ENCODE data around the gene CHMP6. TPM values are rescaled to one million over a fixed set of nuclear protein-coding genes. Genes with fewer than 3 reads are reported as not detected.
A peak's percentile ranks its signal among the peaks of the same experiment; 100 is the strongest.

CHMP6 gene
- polyA plus RNA-seq, 3 donors, result 20.3 to 44.8 (median 44.1) TPM

- peaks cover 57% of the 10 kb centered on the region for H3K4me1 Mint-ChIP-seq
Measured at GRCh38 chr17:81006891-81007290, 15.2 kb downstream of the CHMP6 start.

GRCh38 chr17:81008140-81008539 lies 16.5 kb downstream of the CHMP6 start:
- no peaks in the 10 kb centered on the region for H3K79me2 ChIP-seq (ENCODE audit: insufficient read depth, low read length)
- TF ChIP-seq CTCF (IDR thresholded peaks at IDR 0.05), result no peak
- WGBS (ENCODE audit: insufficient coverage), result 94% methylated on average over 11 of the region's 11 CpGs

More at GRCh38 chr17:81006891-81007290, 15.2 kb downstream of the CHMP6 start:
- WGBS (ENCODE audit: insufficient coverage), result 72% methylated on average over 3 of the region's 10 CpGs
- H3K36me3 Mint-ChIP-seq, result peaks cover 0 to 7% of the 10 kb centered on the region in 2 donors
- H3K27me3 Mint-ChIP-seq (ENCODE audit: low read depth in 3 of 3), result peaks cover 41 to 46% (median 45%) of the 10 kb centered on the region in 3 donors
- Histone ChIP-seq H3K27ac (ENCODE audit: low read depth in 1 of 2, low read length in 2 of 2) (no peak overlapping the region), H4K20me1 (ENCODE audit: insufficient read depth, low read length) (no peaks in the 10 kb centered on the region), H3K4me1 (ENCODE audit: control insufficient read depth in 1 of 2, insufficient read depth in 2 of 2, low read length in 2 of 2) (peaks cover 38 to 54% of the 10 kb centered on the region in 2 donors), H3K27me3 (ENCODE audit: control insufficient read depth in 2 of 2, insufficient read depth in 2 of 2, low read length in 2 of 2) (peaks cover 15 to 37% of the 10 kb centered on the region in 2 donors), H3K79me2 (ENCODE audit: insufficient read depth, low read length) (no peaks in the 10 kb centered on the region), H2AFZ (ENCODE audit: insufficient read depth, low read depth, low read length, poor library complexity, severe bottlenecking) (no peak overlapping the region), H3K9me3 (replicated peaks in 1 of 2; ENCODE audit: control insufficient read depth in 1 of 2, insufficient read depth in 1 of 2, low read length in 2 of 2) (peaks cover 6 to 8% of the 10 kb centered on the region in 2 donors), H3K9ac (ENCODE audit: insufficient read depth, low read length, poor library complexity, severe bottlenecking) (no peak overlapping the region), H3K36me3 (replicated peaks in 1 of 2; ENCODE audit: control insufficient read depth in 1 of 2, insufficient read depth in 2 of 2, low read length in 2 of 2) (no peaks in the 10 kb centered on the region), H3K4me3 (replicated peaks in 1 of 3; ENCODE audit: low read depth in 2 of 3, low read length in 3 of 3) (no peak overlapping the region), H3K4me2 (replicated peaks; ENCODE audit: extremely low read depth, low read length, poor library complexity, severe bottlenecking) (no peak overlapping the region)
- no peak for TF ChIP-seq CTCF (IDR thresholded peaks at IDR 0.05)
- peaks cover 7 to 29% (median 19%) of the 10 kb centered on the region in 7 donors for H3K9me3 Mint-ChIP-seq
- peak overlapping the region in 1 of 7 donors; percentile 42 for H3K27ac Mint-ChIP-seq
- peak overlapping the region in 1 of 2 donors; percentile 68 for H3K4me3 Mint-ChIP-seq
- intact Hi-C loops (cut with micrococcal nuclease), result no loop called here
- DNase-seq, result no peak

More at GRCh38 chr17:81008140-81008539, 16.5 kb downstream of the CHMP6 start:
- no peak for DNase-seq
- Histone ChIP-seq H3K4me2 (replicated peaks; ENCODE audit: extremely low read depth, low read length, poor library complexity, severe bottlenecking) (no peak overlapping the region), H3K4me3 (replicated peaks in 1 of 3; ENCODE audit: low read depth in 2 of 3, low read length in 3 of 3) (no peak overlapping the region), H3K4me1 (ENCODE audit: control insufficient read depth in 1 of 2, insufficient read depth in 2 of 2, low read length in 2 of 2) (peaks cover 38 to 50% of the 10 kb centered on the region in 2 donors), H3K27me3 (ENCODE audit: control insufficient read depth in 2 of 2, insufficient read depth in 2 of 2, low read length in 2 of 2) (peaks cover 10 to 25% of the 10 kb centered on the region in 2 donors), H3K9me3 (replicated peaks in 1 of 2; ENCODE audit: control insufficient read depth in 1 of 2, insufficient read depth in 1 of 2, low read length in 2 of 2) (peaks cover 6 to 8% of the 10 kb centered on the region in 2 donors), H3K36me3 (replicated peaks in 1 of 2; ENCODE audit: control insufficient read depth in 1 of 2, insufficient read depth in 2 of 2, low read length in 2 of 2) (no peaks in the 10 kb centered on the region), H4K20me1 (ENCODE audit: insufficient read depth, low read length) (no peaks in the 10 kb centered on the region), H3K9ac (ENCODE audit: insufficient read depth, low read length, poor library complexity, severe bottlenecking) (no peak overlapping the region), H3K27ac (ENCODE audit: low read depth in 1 of 2, low read length in 2 of 2) (no peak overlapping the region), H2AFZ (ENCODE audit: insufficient read depth, low read depth, low read length, poor library complexity, severe bottlenecking) (no peak overlapping the region)
- intact Hi-C loops (cut with micrococcal nuclease), result no loop called here
- peaks cover 50% of the 10 kb centered on the region for H3K4me1 Mint-ChIP-seq
- H3K9me3 Mint-ChIP-seq, result peaks cover 9 to 33% (median 20%) of the 10 kb centered on the region in 7 donors
- H3K27ac Mint-ChIP-seq, result no peak overlapping the region
- no peak overlapping the region for H3K4me3 Mint-ChIP-seq
- peaks cover 0 to 7% of the 10 kb centered on the region in 2 donors for H3K36me3 Mint-ChIP-seq
- H3K27me3 Mint-ChIP-seq (ENCODE audit: low read depth in 3 of 3), result peaks cover 30 to 33% (median 33%) of the 10 kb centered on the region in 3 donors

All from CD14-positive monocyte (primary cell).